HUES48 (cell line): ENCODE results near the gene MPND.

Experiments
- H3K27ac ChIP-seq: one replicate; pipeline ENCODE4 v1.7.0; 2013; ENCODE audit warnings: low read depth, low read length, inconsistent platforms
- H3K27me3 ChIP-seq: 2 replicates; pipeline ENCODE4 v1.6.1; 2013; ENCODE audit warnings: mild to moderate bottlenecking, low read length; ENCODE audit not compliant: control insufficient read depth, insufficient read depth
- H3K36me3 ChIP-seq: 2 replicates; pipeline ENCODE4 v1.6.1; 2013; ENCODE audit warnings: low read length; ENCODE audit not compliant: control insufficient read depth, insufficient read depth
- H3K4me1 ChIP-seq: 2 replicates; pipeline ENCODE4 v1.6.1; 2013; ENCODE audit warnings: mild to moderate bottlenecking, low read length; ENCODE audit not compliant: control insufficient read depth, insufficient read depth
- H3K4me3 ChIP-seq: 2 replicates; pipeline ENCODE4 v1.5.1; 2013; ENCODE audit warnings: mild to moderate bottlenecking, low read depth, low read length
- H3K9ac ChIP-seq: 2 replicates; pipeline ENCODE4 v1.6.1; 2013; ENCODE audit warnings: mild to moderate bottlenecking, low read depth, low read length, moderate library complexity
- H3K9me3 ChIP-seq: 2 replicates; pipeline ENCODE4 v1.6.1; 2013; ENCODE audit warnings: low read length; ENCODE audit not compliant: control insufficient read depth, insufficient read depth

Gene MPND

DNA sequence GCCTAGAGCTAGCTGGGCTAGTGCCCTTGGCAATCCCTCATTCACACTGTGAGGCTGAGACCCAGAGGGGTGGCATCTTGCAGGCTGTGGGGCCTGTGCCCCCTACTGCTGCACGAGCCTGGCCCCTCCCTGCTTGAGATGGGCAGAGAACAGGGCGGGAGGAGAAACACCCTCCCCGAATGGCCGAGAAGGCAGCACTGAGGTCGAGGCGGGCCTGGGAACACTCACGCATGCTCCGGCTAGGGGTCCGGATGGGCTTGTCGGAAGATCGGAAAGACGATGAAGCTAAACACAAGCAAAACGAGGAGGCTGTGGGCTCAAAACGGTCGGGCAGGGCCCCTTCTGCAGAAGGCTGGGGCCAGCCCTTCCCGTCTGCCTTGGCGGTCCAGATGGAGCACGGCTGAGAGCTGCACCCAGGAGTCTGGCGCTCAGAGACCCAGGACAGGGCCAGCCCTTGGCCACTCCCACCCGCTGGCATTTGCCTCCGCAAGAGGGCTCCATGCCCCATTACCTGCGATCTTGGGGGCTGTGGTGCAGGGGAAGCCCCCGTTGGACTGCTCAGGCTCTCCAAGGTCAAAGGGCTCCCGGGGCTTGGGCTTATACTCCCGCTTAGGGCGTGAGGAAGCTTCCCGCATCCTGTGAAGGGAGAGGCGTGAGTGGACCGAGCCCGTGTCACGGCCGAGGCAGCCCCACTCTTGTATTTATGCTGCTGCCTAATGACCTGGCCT, 18.9 kb downstream of the MPND start:
- H3K4me3 ChIP-seq: no peak overlapping the region
- H3K36me3 ChIP-seq: peaks cover 70% of the 10 kb centered on the region
- H3K9ac ChIP-seq: no peak overlapping the region
- H3K9me3 ChIP-seq: no peaks in the 10 kb centered on the region
- H3K4me1 ChIP-seq: 0 out of 2 replicates have a peak, but pooled peaks cover 2% of the 10 kb centered on the region
- H3K27me3 ChIP-seq: no peaks in the 10 kb centered on the region
- peak overlapping the region; percentile 64 for H3K27ac ChIP-seq

- Histone ChIP-seq H3K36me3 (peaks cover 65% of the 10 kb centered on the region), H3K4me1 (0 out of 2 replicates have a peak, but pooled peaks cover 2% of the 10 kb centered on the region), H3K9ac (no peak overlapping the region), H3K27me3 (no peaks in the 10 kb centered on the region), H3K4me3 (no peak overlapping the region), H3K27ac (no peak overlapping the region), H3K9me3 (no peaks in the 10 kb centered on the region)
Observed at GRCh38 chr19:4362831-4363545, 19.6 kb downstream of the MPND start.

GRCh38 chr19:4363571-4364304, 20.4 kb downstream of the MPND start:
- H3K4me1 ChIP-seq: 0 out of 2 replicates have a peak, but pooled peaks cover 2% of the 10 kb centered on the region
- H3K27me3 ChIP-seq: no peaks in the 10 kb centered on the region
- no peak overlapping the region for H3K27ac ChIP-seq
- no peaks in the 10 kb centered on the region for H3K9me3 ChIP-seq
- peaks cover 60% of the 10 kb centered on the region for H3K36me3 ChIP-seq
- no peak overlapping the region for H3K9ac ChIP-seq
- H3K4me3 ChIP-seq: no peak overlapping the region

DNA sequence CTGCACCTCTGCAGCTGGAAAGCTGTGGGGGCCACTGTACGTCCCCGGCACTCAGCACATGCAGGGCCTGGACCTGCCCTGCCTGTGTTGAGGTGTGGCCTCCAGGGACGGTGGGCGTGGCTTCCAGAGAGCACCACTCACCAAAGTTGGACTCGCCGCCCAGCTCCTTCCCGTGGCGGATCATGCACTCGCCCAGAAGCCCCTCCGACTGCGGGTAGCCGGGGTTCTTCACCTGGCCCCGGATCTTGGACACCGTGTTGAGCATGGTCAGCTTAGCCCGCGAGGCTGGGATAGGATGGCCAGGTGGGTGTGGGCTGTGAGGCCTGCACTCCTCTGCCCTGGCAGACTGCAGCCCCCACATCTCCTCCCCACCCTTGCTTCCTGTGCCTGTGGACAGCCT, 22.0 kb downstream of the MPND start:
- Histone ChIP-seq H3K27me3 (no peaks in the 10 kb centered on the region), H3K9me3 (no peaks in the 10 kb centered on the region), H3K27ac (no peak overlapping the region), H3K36me3 (peaks cover 45% of the 10 kb centered on the region), H3K4me3 (no peak overlapping the region), H3K4me1 (peaks cover 14% of the 10 kb centered on the region; the same call in 1 of the 2 replicates), H3K9ac (no peak overlapping the region)

GRCh38 chr19:4365791-4366665, 22.7 kb downstream of the MPND start:
- peaks cover 42% of the 10 kb centered on the region for H3K36me3 ChIP-seq
- H3K27me3 ChIP-seq: no peaks in the 10 kb centered on the region
- peaks cover 13% of the 10 kb centered on the region; the same call in 1 of the 2 replicates for H3K4me1 ChIP-seq
- no peaks in the 10 kb centered on the region for H3K9me3 ChIP-seq
- no peak overlapping the region for H3K27ac ChIP-seq
- H3K9ac ChIP-seq: no peak overlapping the region
- H3K4me3 ChIP-seq: no peak overlapping the region

DNA sequence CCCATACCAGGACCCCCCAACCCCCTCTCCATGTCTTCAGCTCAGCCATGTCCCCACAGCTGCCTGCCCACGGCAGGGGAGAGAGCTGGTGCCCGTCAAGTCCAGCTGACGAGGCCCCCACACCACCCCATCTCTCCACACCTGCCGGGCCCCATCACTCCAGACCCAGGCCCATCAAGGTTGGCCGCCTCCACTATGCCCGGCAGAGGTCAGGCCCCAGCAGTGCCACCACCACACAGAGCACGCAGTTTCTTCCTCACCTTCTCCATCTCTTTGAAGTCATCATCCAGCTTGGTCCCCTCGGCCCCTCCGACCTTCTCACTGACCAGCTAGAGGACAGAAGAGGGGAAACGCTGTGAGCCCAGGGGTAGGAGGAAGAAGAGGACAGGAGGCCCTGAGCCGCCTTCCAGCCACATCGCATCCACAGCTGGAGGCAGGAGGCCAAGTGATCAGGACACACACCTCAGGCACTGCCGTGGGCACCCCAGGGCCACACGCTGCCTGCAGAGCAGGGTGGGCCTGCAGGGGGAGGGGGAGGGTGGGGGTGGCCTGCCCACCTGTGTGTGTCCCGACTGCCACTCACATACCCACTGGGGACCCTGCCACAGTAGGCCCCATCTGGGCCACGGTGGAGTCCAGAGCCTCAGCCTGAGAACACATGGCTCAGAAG, 23.4 kb downstream of the MPND start:
- H3K9me3 ChIP-seq: no peaks in the 10 kb centered on the region
- H3K27ac ChIP-seq: no peak overlapping the region
- no peak overlapping the region for H3K9ac ChIP-seq
- H3K27me3 ChIP-seq: no peaks in the 10 kb centered on the region
- peaks cover 39% of the 10 kb centered on the region for H3K36me3 ChIP-seq
- H3K4me1 ChIP-seq: peaks cover 12% of the 10 kb centered on the region; the same call in 1 of the 2 replicates
- H3K4me3 ChIP-seq: no peak overlapping the region

- Histone ChIP-seq H3K4me1 (peaks cover 12% of the 10 kb centered on the region; the same call in 1 of the 2 replicates), H3K27ac (no peak overlapping the region), H3K9ac (no peak overlapping the region), H3K9me3 (no peaks in the 10 kb centered on the region), H3K36me3 (peaks cover 34% of the 10 kb centered on the region), H3K27me3 (no peaks in the 10 kb centered on the region), H3K4me3 (no peak overlapping the region)
Observed at GRCh38 chr19:4367336-4367723, 24.0 kb downstream of the MPND start.

- Histone ChIP-seq H3K9me3 (no peaks in the 10 kb centered on the region), H3K36me3 (peaks cover 30% of the 10 kb centered on the region), H3K9ac (no peak overlapping the region), H3K27ac (no peak overlapping the region), H3K27me3 (no peaks in the 10 kb centered on the region), H3K4me1 (peaks cover 12% of the 10 kb centered on the region; the same call in 1 of the 2 replicates), H3K4me3 (no peak overlapping the region)
Observed at GRCh38 chr19:4367781-4368127, 24.4 kb downstream of the MPND start.

GRCh38 chr19:4368128-4368820, 24.9 kb downstream of the MPND start:
- no peak overlapping the region for H3K27ac ChIP-seq
- H3K9ac ChIP-seq: no peak overlapping the region

More at GRCh38 chr19:4368128-4368820, 24.9 kb downstream of the MPND start:
- no peaks in the 10 kb centered on the region for H3K9me3 ChIP-seq
- no peaks in the 10 kb centered on the region for H3K27me3 ChIP-seq
- no peak overlapping the region for H3K4me3 ChIP-seq
- peaks cover 25% of the 10 kb centered on the region for H3K36me3 ChIP-seq
- H3K4me1 ChIP-seq: peaks cover 12% of the 10 kb centered on the region; the same call in 1 of the 2 replicates
